ENCODE data around the gene CDK19. TPM values are rescaled to one million over a fixed set of nuclear protein-coding genes. Genes with fewer than 3 reads are reported as not detected.

Gene CDK19
- total and polyA plus RNA-seq, 10 of the 15 experiments (the other 5 are each of a cell fraction or from before 2014, with no cell fraction given) = 4.6 to 21.4 (median 12.4) TPM

GRCh38 chr6:110728501-110728900 is 86.8 kb downstream of the CDK19 start:
- POLR2A ChIA-PET = interaction anchor here (0.7 kb wide), 1 partner anchor 146 kb away, joined by 3 read pairs; the partner anchor contains the start of gene AMD1
- Histone ChIP-seq H3K36me3 (ENCODE audit: control insufficient read depth in 2 of 2, insufficient read depth in 2 of 2, low read length in 1 of 2) (no peaks in the 10 kb centered on the region), H2AFZ (ENCODE audit: control insufficient read depth, low read depth, low read length) (no peak overlapping the region), H4K20me1 (ENCODE audit: control insufficient read depth, insufficient read depth) (no peaks in the 10 kb centered on the region), H3K9ac (ENCODE audit: control insufficient read depth, insufficient read depth, low read length) (no peak overlapping the region), H3K9me3 (replicated peaks; ENCODE audit: control insufficient read depth, insufficient read depth, low read length) (no peaks in the 10 kb centered on the region), H3K4me1 (ENCODE audit: control insufficient read depth, insufficient read depth, low read length) (no peaks in the 10 kb centered on the region), H3K27me3 (replicated peaks in 1 of 2; ENCODE audit: control insufficient read depth in 2 of 2, insufficient read depth in 2 of 2, low read length in 1 of 2) (no peaks in the 10 kb centered on the region), H3K79me2 (ENCODE audit: control insufficient read depth, insufficient read depth, low read length) (no peaks in the 10 kb centered on the region), H3K4me3 (no peak overlapping the region), H3K4me2 (ENCODE audit: control insufficient read depth, insufficient read depth) (no peak overlapping the region), H3K27ac (ENCODE audit: control insufficient read depth, insufficient read depth) (no peak overlapping the region)
- peak; percentile 70 for ATAC-seq
- DNase-seq (ENCODE audit: low read depth, low spot score) = no peak
- FAIRE-seq = no peak
- RAD21 ChIA-PET (ENCODE audit: unreplicated experiment) = interaction anchor here (1.1 kb wide), 1 partner anchor 113 kb away, joined by 3 read pairs; no protein-coding TSS in a partner anchor
- WGBS (ENCODE audit: insufficient coverage, insufficient replicate concordance, low lambda C conversion rate, missing lambda C conversion rate) = 6% methylated on average over 1 of the region's 1 CpG
- SMC1A ChIA-PET (ENCODE audit: uncharacterized antibody, unreplicated experiment) = interaction anchor here (0.6 kb wide), 1 partner anchor 1009 kb away, joined by 5 read pairs; no protein-coding TSS in a partner anchor
- intact Hi-C loops (cut with micrococcal nuclease; ENCODE audit: unreplicated experiment) = no loop called here
- in situ Hi-C loops (cut with MboI) = no loop called here
- BruUV-seq (replicated peaks) = no TSS peak
- CTCF ChIA-PET = interaction anchor here (1.2 kb wide), 1 partner anchor 20 kb away, joined by 3 read pairs; no protein-coding TSS in a partner anchor
- no peak for TF ChIP-seq NRF1 (conservative IDR thresholded peaks at IDR 0.05; ENCODE audit: low read depth, low read length)
- TF ChIP-seq CTCF (IDR thresholded peaks at IDR 0.05 in 2 of 3, conservative IDR thresholded peaks at IDR 0.05 in 1 of 3; ENCODE audit: control insufficient read depth in 2 of 3, extremely low read depth in 1 of 3, insufficient read depth in 1 of 3, low read depth in 3 of 3, low read length in 3 of 3) = no peak
- 0 out of 2 replicates have a peak, but pooled peaks have one; percentile 26 for TF ChIP-seq RELB (IDR thresholded peaks at IDR 0.05; ENCODE audit: low read depth)
- no peak for TF ChIP-seq NKRF (conservative IDR thresholded peaks at IDR 0.05)
- TF ChIP-seq NR2F1 (conservative IDR thresholded peaks at IDR 0.05) = no peak
- TF ChIP-seq RUNX3 (IDR thresholded peaks at IDR 0.05; ENCODE audit: low read length) = peak; percentile 32; the same call in 1 of the 2 replicates
- TF ChIP-seq ZNF592 (IDR thresholded peaks at IDR 0.05) = no peak
- TF ChIP-seq SUPT20H (IDR thresholded peaks at IDR 0.05; ENCODE audit: borderline replicate concordance, control insufficient read depth, low read depth, low read length) = no peak
- no peak for TF ChIP-seq ZBED1 (IDR thresholded peaks at IDR 0.05; ENCODE audit: borderline replicate concordance)
- no peak; the same call in 1 of the 2 replicates for TF ChIP-seq USF2 (IDR thresholded peaks at IDR 0.05; ENCODE audit: borderline replicate concordance, low read depth, low read length)
- TF ChIP-seq GABPA (IDR thresholded peaks at IDR 0.05; ENCODE audit: low read depth) = no peak

Measured in GM12878 (cell line).